GM23338 (cell line): ENCODE measurements around the gene ZNF555. TPM values are rescaled to one million over a fixed set of nuclear protein-coding genes. Genes with fewer than 3 reads are reported as not detected.

Experiments used
- ATAC-seq: fragments of 200-7000 bp; cut with Tn5 transposase; 3 replicates; pipeline ENCODE4 v1.9.1; 2020
- DNase-seq: peaks from one replicate; pipeline ENCODE4 v3.0.0-alpha.2; 2015; ENCODE audit warnings: low spot score
- H2AFZ ChIP-seq: fragments of 200-600 bp; sonication (generic); 2 replicates; pipeline ENCODE4 v1.8.0; 2016; ENCODE audit warnings: antibody characterized with exemption, mild to moderate bottlenecking, moderate library complexity
- H3F3A ChIP-seq: fragments of 200-600 bp; sonication (generic); replicated peaks from 2 replicates; pipeline ENCODE4 v1.8.0; 2017; ENCODE audit warnings: antibody characterized with exemption, mixed run types, low read depth
- H3K27ac ChIP-seq: fragments of 200-600 bp; sonication (generic); 2 replicates; pipeline ENCODE4 v1.6.1; 2016; ENCODE audit warnings: low read depth
- H3K27me3 ChIP-seq: fragments of 200-600 bp; sonication (generic); 2 replicates; pipeline ENCODE4 v1.8.0; 2016; ENCODE audit warnings: mild to moderate bottlenecking, mixed run types, moderate library complexity; ENCODE audit not compliant: insufficient read depth
- H3K36me3 ChIP-seq: fragments of 200-600 bp; sonication (generic); 2 replicates; pipeline ENCODE4 v1.8.0; 2016; ENCODE audit warnings: mild to moderate bottlenecking; ENCODE audit not compliant: insufficient read depth
- H3K4me1 ChIP-seq: fragments of 200-600 bp; sonication (generic); 2 replicates; pipeline ENCODE4 v1.8.0; 2016; ENCODE audit warnings: mild to moderate bottlenecking, moderate library complexity; ENCODE audit not compliant: insufficient read depth
- H3K4me2 ChIP-seq: fragments of 200-600 bp; sonication (generic); 2 replicates; pipeline ENCODE4 v1.7.1; 2017; ENCODE audit warnings: mixed run types
- H3K4me3 ChIP-seq: fragments of 200-600 bp; sonication (generic); 2 replicates; pipeline ENCODE4 v1.6.1; 2016; ENCODE audit warnings: mixed run types
- H3K79me2 ChIP-seq: fragments of 200-600 bp; sonication (generic); replicated peaks from 2 replicates; pipeline ENCODE4 v1.8.0; 2017; ENCODE audit warnings: mild to moderate bottlenecking; ENCODE audit not compliant: insufficient read depth
- H3K9me2 ChIP-seq: fragments of 200-600 bp; sonication (generic); 2 replicates; pipeline ENCODE4 v1.8.0; 2017; ENCODE audit not compliant: insufficient read depth
- H4K20me1 ChIP-seq: fragments of 200-600 bp; sonication (generic); replicated peaks from 2 replicates; pipeline ENCODE4 v1.8.0; 2017; ENCODE audit warnings: mild to moderate bottlenecking; ENCODE audit not compliant: insufficient read depth
- H3K27ac Mint-ChIP-seq: 2 replicates; pipeline ENCODE4 v1.8.0; 2020; ENCODE audit warnings: inconsistent platforms, mild to moderate bottlenecking, moderate library complexity, mixed read lengths
- H3K27me3 Mint-ChIP-seq: 3 replicates; pipeline ENCODE4 v1.8.0; 2022; ENCODE audit warnings: low read depth, mild to moderate bottlenecking, moderate library complexity, mixed read lengths, inconsistent platforms; ENCODE audit not compliant: insufficient read depth, poor library complexity
- H3K36me3 Mint-ChIP-seq: 3 replicates; pipeline ENCODE4 v1.8.0; 2021; ENCODE audit warnings: low read depth, mild to moderate bottlenecking, inconsistent platforms, moderate library complexity, mixed read lengths
- H3K4me1 Mint-ChIP-seq: 3 replicates; pipeline ENCODE4 v1.8.0; 2020; ENCODE audit warnings: mild to moderate bottlenecking, inconsistent platforms, mixed read lengths
- H3K4me3 Mint-ChIP-seq: 3 replicates; pipeline ENCODE4 v1.8.0; 2021; ENCODE audit warnings: moderate library complexity, mild to moderate bottlenecking, inconsistent platforms, mixed read lengths
- H3K9me3 Mint-ChIP-seq: 3 replicates; pipeline ENCODE4 v1.8.0; 2020; ENCODE audit warnings: moderate library complexity, mild to moderate bottlenecking, inconsistent platforms, mixed read lengths
- CREB1 ChIP-seq: fragments of 250-450 bp; sonication (Bioruptor Pico); IDR thresholded peaks from 2 replicates; pipeline ENCODE4 v1.5.0; 2020; ENCODE audit warnings: low read depth, mild to moderate bottlenecking, moderate library complexity
- ETS1 ChIP-seq: IDR thresholded peaks from 2 replicates; pipeline ENCODE4 v1.6.1; 2016; ENCODE audit warnings: antibody characterized with exemption
- EZH2 ChIP-seq: fragments of 200-600 bp; sonication (generic); IDR thresholded peaks from one replicate; pipeline ENCODE4 v1.8.0; 2017; ENCODE audit warnings: antibody characterized with exemption, mild to moderate bottlenecking, low read depth; ENCODE audit not compliant: unreplicated experiment
- EZH2phosphoT487 ChIP-seq: fragments of 200-600 bp; sonication (generic); IDR thresholded peaks from one replicate; pipeline ENCODE4 v1.8.1; 2018; ENCODE audit warnings: antibody characterized with exemption; ENCODE audit not compliant: unreplicated experiment
- JUNB ChIP-seq: IDR thresholded peaks from one replicate; pipeline ENCODE4 v1.6.1; 2016; ENCODE audit warnings: antibody characterized with exemption; ENCODE audit not compliant: unreplicated experiment
- NANOG ChIP-seq: IDR thresholded peaks from 2 replicates; pipeline ENCODE4 v1.6.1; 2016; ENCODE audit warnings: antibody characterized with exemption, borderline replicate concordance
- REST ChIP-seq: IDR thresholded peaks from one replicate; pipeline ENCODE4 v1.6.1; 2018; ENCODE audit warnings: antibody characterized with exemption; ENCODE audit not compliant: unreplicated experiment
- STAT1 ChIP-seq: IDR thresholded peaks from one replicate; pipeline ENCODE4 v1.6.1; 2016; ENCODE audit warnings: antibody characterized with exemption; ENCODE audit not compliant: unreplicated experiment
- ZNF114 ChIP-seq: fragments of 250-450 bp; sonication (Bioruptor Pico); IDR thresholded peaks from 2 replicates; pipeline ENCODE4 v1.5.0; 2020; ENCODE audit warnings: mild to moderate bottlenecking, moderate library complexity
- ZNF331 ChIP-seq: fragments of 250-450 bp; sonication (Bioruptor Pico); IDR thresholded peaks from 2 replicates; pipeline ENCODE4 v1.5.0; 2020; ENCODE audit warnings: low read depth, mild to moderate bottlenecking, moderate library complexity
- ZNF462 ChIP-seq: fragments of 250-450 bp; sonication (Bioruptor Pico); IDR thresholded peaks from 2 replicates; pipeline ENCODE4 v1.5.0; 2020; ENCODE audit warnings: mild to moderate bottlenecking, moderate library complexity
- polyA plus RNA-seq: library from polyadenylated mRNA; unstranded; fragments of >200 nt; fragmentation: Nextera tagmentation; extraction: Ambion mirVana; gene quantifications from 2 replicates; pipeline ENCODE4 v1.2.1, GENCODE V29; 2016
- total RNA-seq: library from RNA; depleted of rRNA; stranded (reverse); fragments of >200 nt; shearing (Covaris generic); gene quantifications from 2 replicates; pipeline ENCODE4 v1.2.3, GENCODE V29; 2014
- TF ChIP-seq, protein P1 (sequence below), 2 experiments: fragments of 200-600 bp in 1 of 2; sonication (generic) in 1 of 2; conservative IDR thresholded peaks; 2 replicates each; pipeline versions ENCODE4 v1.5.1 to v1.6.1; 2016 to 2017; ENCODE audit warnings: antibody characterized with exemption in 2 of 2, low read depth in 2 of 2, mild to moderate bottlenecking in 2 of 2, moderate library complexity in 1 of 2

Gene ZNF555
- total and polyA plus RNA-seq, 2 experiments from 2014 or later = 3.5 to 7.5 TPM

DNA sequence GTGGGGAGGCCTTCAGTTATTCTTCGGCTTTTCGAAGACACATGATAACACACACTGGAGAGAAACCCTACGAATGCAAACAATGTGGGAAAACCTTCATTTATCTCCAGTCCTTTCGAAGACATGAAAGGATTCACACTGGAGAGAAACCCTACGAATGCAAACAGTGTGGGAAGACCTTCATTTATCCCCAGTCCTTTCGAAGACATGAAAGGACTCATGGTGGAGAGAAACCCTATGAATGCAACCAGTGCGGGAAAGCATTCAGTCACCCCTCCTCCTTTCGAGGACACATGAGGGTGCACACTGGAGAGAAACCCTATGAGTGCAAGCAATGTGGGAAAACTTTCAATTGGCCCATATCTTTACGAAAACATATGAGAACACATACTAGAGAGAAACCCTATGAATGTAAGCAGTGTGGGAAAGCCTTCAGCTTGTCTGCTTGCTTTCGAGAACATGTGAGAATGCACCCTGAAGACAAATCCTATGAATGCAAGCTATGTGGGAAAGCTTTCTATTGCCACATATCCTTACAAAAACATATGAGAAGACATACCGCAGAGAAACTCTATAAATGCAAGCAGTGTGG lies 11.8 kb downstream of the ZNF555 start (continued):
- TF ChIP-seq ZNF462 (CRISPR knock-in tag) = no peak
- TF ChIP-seq STAT1 = no peak
- no peak for TF ChIP-seq NANOG
- TF ChIP-seq ZNF114 (CRISPR knock-in tag) = no peak

DNA sequence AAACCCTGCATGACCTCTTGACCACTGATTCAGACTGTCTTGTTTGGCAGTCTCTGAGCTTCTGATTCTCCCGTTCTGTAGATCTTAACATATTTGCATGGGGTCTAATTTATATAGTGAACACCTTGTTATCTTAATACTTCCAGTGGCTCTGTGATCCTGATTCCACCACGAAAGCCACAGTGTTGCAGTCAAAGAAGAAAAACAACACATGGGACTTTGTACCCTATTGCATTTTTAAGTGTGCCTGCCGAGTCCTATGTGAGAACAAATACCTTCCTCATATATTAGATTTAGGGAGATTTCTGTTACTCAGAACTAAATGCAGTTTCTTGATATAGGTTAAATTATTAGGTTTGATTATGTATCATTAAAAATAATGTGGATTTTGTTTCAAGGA lies 13.6 kb downstream of the ZNF555 start:
- Mint-ChIP-seq H3K27me3 (peaks cover 11% of the 10 kb centered on the region), H3K4me3 (no peak overlapping the region), H3K9me3 (peaks cover 99% of the 10 kb centered on the region), H3K27ac (no peak overlapping the region), H3K4me1 (no peaks in the 10 kb centered on the region), H3K36me3 (peaks cover 81% of the 10 kb centered on the region)
- H3K4me2 ChIP-seq = no peak overlapping the region
- H3K4me3 ChIP-seq = no peak overlapping the region
- DNase-seq (no peak), ATAC-seq (no peak)
- no peaks in the 10 kb centered on the region for H3K9me2 ChIP-seq
- no peak overlapping the region for H2AFZ ChIP-seq
- no peaks in the 10 kb centered on the region for H3F3A ChIP-seq
- no peaks in the 10 kb centered on the region for H4K20me1 ChIP-seq
- H3K27me3 ChIP-seq = no peaks in the 10 kb centered on the region
- no peaks in the 10 kb centered on the region for H3K79me2 ChIP-seq
- no peaks in the 10 kb centered on the region for H3K4me1 ChIP-seq
- no peak overlapping the region for H3K27ac ChIP-seq
- H3K36me3 ChIP-seq = peaks cover 61% of the 10 kb centered on the region
- TF ChIP-seq ZNF331 (CRISPR knock-in tag) (no peak), STAT1 (no peak), EZH2 (no peak), EZH2phosphoT487 (no peak), CREB1 (CRISPR knock-in tag) (no peak), ZNF114 (CRISPR knock-in tag) (no peak), NANOG (no peak), JUNB (no peak), ETS1 (no peak), REST (no peak)
- TF ChIP-seq, protein P1, sequence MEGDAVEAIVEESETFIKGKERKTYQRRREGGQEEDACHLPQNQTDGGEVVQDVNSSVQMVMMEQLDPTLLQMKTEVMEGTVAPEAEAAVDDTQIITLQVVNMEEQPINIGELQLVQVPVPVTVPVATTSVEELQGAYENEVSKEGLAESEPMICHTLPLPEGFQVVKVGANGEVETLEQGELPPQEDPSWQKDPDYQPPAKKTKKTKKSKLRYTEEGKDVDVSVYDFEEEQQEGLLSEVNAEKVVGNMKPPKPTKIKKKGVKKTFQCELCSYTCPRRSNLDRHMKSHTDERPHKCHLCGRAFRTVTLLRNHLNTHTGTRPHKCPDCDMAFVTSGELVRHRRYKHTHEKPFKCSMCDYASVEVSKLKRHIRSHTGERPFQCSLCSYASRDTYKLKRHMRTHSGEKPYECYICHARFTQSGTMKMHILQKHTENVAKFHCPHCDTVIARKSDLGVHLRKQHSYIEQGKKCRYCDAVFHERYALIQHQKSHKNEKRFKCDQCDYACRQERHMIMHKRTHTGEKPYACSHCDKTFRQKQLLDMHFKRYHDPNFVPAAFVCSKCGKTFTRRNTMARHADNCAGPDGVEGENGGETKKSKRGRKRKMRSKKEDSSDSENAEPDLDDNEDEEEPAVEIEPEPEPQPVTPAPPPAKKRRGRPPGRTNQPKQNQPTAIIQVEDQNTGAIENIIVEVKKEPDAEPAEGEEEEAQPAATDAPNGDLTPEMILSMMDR (conservative IDR thresholded peaks at IDR 0.05; ENCODE audit: low read depth in 2 of 2) = no peak
